GM18526 (cell line): ENCODE results near the gene C2orf92.

ENCODE experiments used
- POLR2A ChIP-seq: IDR thresholded peaks from 3 replicates; pipeline ENCODE4 v1.6.1; 2011; ENCODE audit not compliant: insufficient read length; ENCODE audit errors: extremely low read depth

Gene C2orf92

GRCh38 chr2:97669448-97669847, at the start of gene C2orf92:
Gene C2orf92 (plus strand): TSS chr2:97669713. CDS start chr2:97669789, 76 bp downstream.
- TF ChIP-seq POLR2A, result no peak

- TF ChIP-seq POLR2A, result no peak
Measured at GRCh38 chr2:97644023-97644717, 25.3 kb upstream of the C2orf92 start.

GRCh38 chr2:97645112-97645694, 24.3 kb upstream of the C2orf92 start:
- TF ChIP-seq POLR2A, result no peak

- peak; percentile 93 for TF ChIP-seq POLR2A
Measured at GRCh38 chr2:97645695-97646629, 23.6 kb upstream of the C2orf92 start, which contains the start of gene COX5B. Gene COX5B (plus strand): TSS chr2:97646062. CDS start chr2:97646087, 25 bp downstream.

- no peak for TF ChIP-seq POLR2A
Measured at GRCh38 chr2:97646977-97647376, 22.5 kb upstream of the C2orf92 start.

GRCh38 chr2:97651114-97651513, 18.4 kb upstream of the C2orf92 start:
- no peak for TF ChIP-seq POLR2A

GRCh38 chr2:97653473-97653872, 16.0 kb upstream of the C2orf92 start:
- no peak for TF ChIP-seq POLR2A

GRCh38 chr2:97653874-97654273, 15.6 kb upstream of the C2orf92 start:
- TF ChIP-seq POLR2A, result no peak

GRCh38 chr2:97654309-97654708, 15.2 kb upstream of the C2orf92 start:
- no peak for TF ChIP-seq POLR2A

GRCh38 chr2:97654791-97655190, 14.7 kb upstream of the C2orf92 start:
- no peak for TF ChIP-seq POLR2A

GRCh38 chr2:97656129-97656755, 13.3 kb upstream of the C2orf92 start:
- no peak for TF ChIP-seq POLR2A

GRCh38 chr2:97656905-97657587, 12.5 kb upstream of the C2orf92 start:
- TF ChIP-seq POLR2A, result no peak

- no peak for TF ChIP-seq POLR2A
Measured at GRCh38 chr2:97657986-97658690, 11.4 kb upstream of the C2orf92 start.

- TF ChIP-seq POLR2A, result no peak
Measured at GRCh38 chr2:97658691-97659157, 10.8 kb upstream of the C2orf92 start.

GRCh38 chr2:97659256-97660043, 10.1 kb upstream of the C2orf92 start:
- TF ChIP-seq POLR2A, result no peak
